H1 (cell line): ENCODE results near the gene GABPA. TPM values are rescaled to one million over a fixed set of nuclear protein-coding genes. Genes with fewer than 3 reads are reported as not detected.

ENCODE experiments used
- CTCF ChIA-PET: fragments of 300-600 bp; sonication (Branson Sonifier 250); formaldehyde crosslinking; loops from one replicate; lab custom pipeline; 2021; ENCODE audit not compliant: partially characterized antibody; lab: Charles Lee
- POLR2A ChIA-PET: fragments of 300-600 bp; sonication (Branson Sonifier 250); formaldehyde crosslinking; loops from one replicate; lab custom pipeline; 2021; ENCODE audit warnings: inconsistent platforms; ENCODE audit not compliant: partially characterized antibody; lab: Charles Lee
- DNase-seq, 2 experiments: peaks; one replicate each; pipeline versions ENCODE4 v3.0.0 to v3.0.0-alpha.2; 2010 to 2022; ENCODE audit warnings: low spot score in 2 of 2, low read depth in 1 of 2, mixed read lengths in 1 of 2
- FAIRE-seq: peaks from 2 replicates; lab custom pipeline; 2011; peaks lifted over from hg19 to GRCh38; lab: Jason Lieb, UNC
- H2AFZ ChIP-seq: 2 replicates; pipeline ENCODE4 v1.8.1; 2012; ENCODE audit warnings: low read length, inconsistent platforms
- H2AK5ac ChIP-seq: 2 replicates; pipeline ENCODE4 v1.6.1; 2013; ENCODE audit warnings: low read depth, low read length
- H2BK120ac ChIP-seq: replicated peaks from 2 replicates; pipeline ENCODE3; 2013; ENCODE audit warnings: low read depth, low read length, inconsistent platforms
- H2BK12ac ChIP-seq: 2 replicates; pipeline ENCODE4 v1.6.1; 2013; ENCODE audit warnings: low read depth, low read length
- H2BK15ac ChIP-seq: 2 replicates; pipeline ENCODE4 v1.6.1; 2013; ENCODE audit warnings: low read length
- H2BK20ac ChIP-seq: 2 replicates; pipeline ENCODE4 v1.6.1; 2013; ENCODE audit warnings: low read length
- H2BK5ac ChIP-seq: 2 replicates; pipeline ENCODE4 v1.6.1; 2013; ENCODE audit warnings: low read depth, low read length
- H3K14ac ChIP-seq: 2 replicates; pipeline ENCODE4 v1.6.1; 2013; ENCODE audit warnings: inconsistent platforms; ENCODE audit not compliant: insufficient read length
- H3K18ac ChIP-seq: 2 replicates; pipeline ENCODE4 v1.6.1; 2013; ENCODE audit warnings: low read length; ENCODE audit errors: extremely low read depth
- H3K23ac ChIP-seq: 2 replicates; pipeline ENCODE4 v1.6.1; 2013; ENCODE audit warnings: inconsistent platforms; ENCODE audit not compliant: insufficient read length
- H3K23me2 ChIP-seq: 2 replicates; pipeline ENCODE4 v1.6.1; 2013; ENCODE audit warnings: low read depth, low read length
- H3K27ac ChIP-seq: 2 replicates; pipeline ENCODE4 v1.6.1; 2011; ENCODE audit warnings: low read depth, low read length, inconsistent platforms
- H3K27me3 ChIP-seq, 4 experiments: replicated peaks in 1 of 4; 1 replicate in 1 of 4; 2 replicates in 3 of 4; pipeline versions ENCODE4 v1.6.1 to v1.8.1; 2011 to 2013; ENCODE audit warnings: low read length in 3 of 4, mild to moderate bottlenecking in 3 of 4, inconsistent platforms in 2 of 4, mixed read lengths in 2 of 4, moderate library complexity in 1 of 4; ENCODE audit not compliant: control insufficient read depth in 3 of 4, insufficient read depth in 3 of 4; ENCODE audit errors: extremely low read depth in 1 of 4
- H3K36me3 ChIP-seq, 4 experiments: 2 replicates each; pipeline versions ENCODE4 v1.6.1 to v1.8.1; 2011 to 2013; ENCODE audit warnings: mild to moderate bottlenecking in 4 of 4, low read length in 3 of 4, moderate library complexity in 2 of 4, control low read depth in 1 of 4, inconsistent platforms in 1 of 4; ENCODE audit not compliant: insufficient read depth in 4 of 4, control insufficient read depth in 2 of 4
- H3K4ac ChIP-seq: replicated peaks from 2 replicates; pipeline ENCODE3; 2013; ENCODE audit warnings: low read length, low read depth, mixed read lengths, inconsistent platforms; ENCODE audit not compliant: insufficient read length
- H3K4me1 ChIP-seq, 4 experiments: replicated peaks in 1 of 4; 1 replicate in 1 of 4; 2 replicates in 3 of 4; pipeline versions ENCODE4 v1.6.1 to v1.8.1; 2011 to 2013; ENCODE audit warnings: low read length in 3 of 4, inconsistent platforms in 2 of 4, mixed read lengths in 1 of 4; ENCODE audit not compliant: insufficient read depth in 4 of 4, control insufficient read depth in 3 of 4
- H3K4me2 ChIP-seq, 2 experiments: 2 replicates each; pipeline versions ENCODE4 v1.6.1 to v1.8.1; 2011 to 2013; ENCODE audit warnings: low read depth in 2 of 2, low read length in 2 of 2, control low read depth in 1 of 2, inconsistent platforms in 1 of 2, mild to moderate bottlenecking in 1 of 2; ENCODE audit not compliant: insufficient read depth in 1 of 2
- H3K4me3 ChIP-seq, 4 experiments: fragments of 200-600, 300-600 bp in 1 of 4; sonication (generic), shearing (Covaris generic), sonication (Bioruptor Twin) in 1 of 4; 2 replicates each; pipeline versions ENCODE4 v1.5.1 to v1.8.1; 2011 to 2016; ENCODE audit warnings: low read length in 4 of 4, low read depth in 3 of 4, control low read depth in 2 of 4, inconsistent platforms in 2 of 4, mild to moderate bottlenecking in 2 of 4, mixed read lengths in 1 of 4, moderate library complexity in 1 of 4; ENCODE audit not compliant: insufficient read depth in 2 of 4; ENCODE audit errors: extremely low read depth in 1 of 4
- H3K56ac ChIP-seq: replicated peaks from 2 replicates; pipeline ENCODE3; 2013; ENCODE audit warnings: low read depth, mild to moderate bottlenecking, mixed read lengths, low read length, inconsistent platforms; ENCODE audit not compliant: insufficient read length
- H3K79me1 ChIP-seq: 2 replicates; pipeline ENCODE4 v1.6.1; 2013; ENCODE audit warnings: low read depth, low read length, control low read depth
- H3K79me2 ChIP-seq, 2 experiments: 2 replicates each; pipeline versions ENCODE4 v1.6.1 to v1.8.1; 2012 to 2013; ENCODE audit warnings: low read length in 2 of 2, mild to moderate bottlenecking in 2 of 2, inconsistent platforms in 1 of 2; ENCODE audit not compliant: insufficient read depth in 2 of 2, control insufficient read depth in 1 of 2
- H3K9ac ChIP-seq, 4 experiments: replicated peaks in 1 of 4; 1 replicate in 1 of 4; 2 replicates in 3 of 4; pipeline versions ENCODE4 v1.6.1 to v1.8.1; 2011 to 2013; ENCODE audit warnings: low read depth in 3 of 4, low read length in 3 of 4, control low read depth in 2 of 4, mild to moderate bottlenecking in 2 of 4, moderate library complexity in 2 of 4, inconsistent platforms in 1 of 4; ENCODE audit errors: extremely low read depth in 1 of 4
- H3K9me3 ChIP-seq, 2 experiments: 2 replicates each; pipeline versions ENCODE4 v1.6.1 to v1.8.1; 2012 to 2013; ENCODE audit warnings: mild to moderate bottlenecking in 2 of 2, moderate library complexity in 2 of 2, control low read depth in 1 of 2, inconsistent platforms in 1 of 2, low read depth in 1 of 2, low read length in 1 of 2, mixed read lengths in 1 of 2; ENCODE audit not compliant: insufficient read depth in 2 of 2
- H4K20me1 ChIP-seq, 2 experiments: replicated peaks in 1 of 2; 2 replicates each; pipeline versions ENCODE3 to v1.8.1; 2011 to 2013; ENCODE audit warnings: inconsistent platforms in 2 of 2, low read length in 2 of 2, mild to moderate bottlenecking in 1 of 2; ENCODE audit not compliant: insufficient read depth in 2 of 2, control insufficient read depth in 1 of 2
- H4K5ac ChIP-seq: 2 replicates; pipeline ENCODE4 v1.6.1; 2013; ENCODE audit warnings: low read length, low read depth, mixed read lengths, inconsistent platforms; ENCODE audit not compliant: insufficient read length
- H4K8ac ChIP-seq: 2 replicates; pipeline ENCODE4 v1.8.0; 2013; ENCODE audit warnings: mild to moderate bottlenecking, moderate library complexity, low read length, inconsistent platforms; ENCODE audit not compliant: insufficient read depth; ENCODE audit errors: extremely low read depth
- H4K91ac ChIP-seq: replicated peaks from 2 replicates; pipeline ENCODE3; 2013; ENCODE audit warnings: low read length, mixed read lengths, inconsistent platforms; ENCODE audit not compliant: insufficient read length
- ASH2L ChIP-seq: fragments of 200-600, 300-600 bp; sonication (generic); IDR thresholded peaks from one replicate; pipeline ENCODE4 v1.7.1; 2017; ENCODE audit warnings: low read length
- BRCA1 ChIP-seq: IDR thresholded peaks from 2 replicates; pipeline ENCODE4 v1.6.1; 2012; ENCODE audit warnings: low read depth, low read length, improper control_type of control experiment
- CHD2 ChIP-seq: IDR thresholded peaks from 2 replicates; pipeline ENCODE4 v1.6.1; 2012; ENCODE audit warnings: low read length, improper control_type of control experiment
- CTBP2 ChIP-seq: IDR thresholded peaks from 2 replicates; pipeline ENCODE4 v1.7.0; 2011; ENCODE audit warnings: borderline replicate concordance, mild to moderate bottlenecking, moderate library complexity, mixed read lengths, low read length; ENCODE audit not compliant: insufficient read depth, insufficient read length
- GABPA ChIP-seq: IDR thresholded peaks from 2 replicates; pipeline ENCODE4 v1.6.1; 2011; ENCODE audit warnings: mild to moderate bottlenecking, low read length, moderate library complexity, borderline replicate concordance; ENCODE audit not compliant: insufficient read depth
- GTF2F1 ChIP-seq: IDR thresholded peaks from 2 replicates; pipeline ENCODE4 v1.6.1; 2012; ENCODE audit warnings: low read depth, low read length, improper control_type of control experiment, borderline replicate concordance
- JUND ChIP-seq: IDR thresholded peaks from 2 replicates; pipeline ENCODE4 v1.6.1; 2011; ENCODE audit warnings: mild to moderate bottlenecking, improper control_type of control experiment, low read length
- KDM4A ChIP-seq: IDR thresholded peaks from one replicate; pipeline ENCODE4 v1.7.1; 2012; ENCODE audit warnings: low read depth, mild to moderate bottlenecking, moderate library complexity, low read length, inconsistent platforms; ENCODE audit not compliant: severe bottlenecking
- POLR2AphosphoS5 ChIP-seq: IDR thresholded peaks from 2 replicates; pipeline ENCODE4 v1.6.1; 2011; ENCODE audit warnings: low read depth, low read length
- SIRT6 ChIP-seq: IDR thresholded peaks from one replicate; pipeline ENCODE4 v1.7.1; 2012; ENCODE audit warnings: low read length, inconsistent platforms
- SIX5 ChIP-seq: IDR thresholded peaks from 2 replicates; pipeline ENCODE4 v1.6.1; 2011; ENCODE audit warnings: mild to moderate bottlenecking, low read depth, low read length
- SRF ChIP-seq: IDR thresholded peaks from 2 replicates; pipeline ENCODE4 v1.6.1; 2011; ENCODE audit warnings: mild to moderate bottlenecking, low read depth, low read length, moderate library complexity
- TAF1 ChIP-seq: IDR thresholded peaks from 2 replicates; pipeline ENCODE4 v1.6.1; 2011; ENCODE audit warnings: mild to moderate bottlenecking, low read depth, low read length
- TAF7 ChIP-seq: optimal IDR thresholded peaks from 2 replicates; pipeline ENCODE3; 2011; ENCODE audit warnings: low read depth, mild to moderate bottlenecking, inconsistent platforms, low read length, moderate library complexity, borderline replicate concordance
- TCF12 ChIP-seq: IDR thresholded peaks from 2 replicates; pipeline ENCODE4 v1.6.1; 2011; ENCODE audit warnings: low read depth, mild to moderate bottlenecking, low read length
- WGBS, 2 experiments: shearing (Covaris generic) in 1 of 2; methylation state at CpG; one replicate each; pipeline versions ENCODE4 v1.1.6 to v1.1.7; 2013 to 2015; ENCODE audit warnings: low lambda C conversion rate in 2 of 2, mixed read lengths in 2 of 2, inconsistent platforms in 1 of 2, low coverage in 1 of 2, missing lambda C conversion rate in 1 of 2; ENCODE audit not compliant: insufficient replicate concordance in 2 of 2, insufficient coverage in 1 of 2, insufficient read length in 1 of 2; ENCODE audit errors: extremely low coverage in 1 of 2, missing lambda C conversion rate in 1 of 2; 5-methylcytosine and 5-hydroxymethylcytosine counted together
- polyA plus RNA-seq, 7 experiments: library from polyadenylated mRNA; depleted of rRNA in 3 of 7; stranded (reverse) in 5 of 7; unstranded in 2 of 7; fragments of >200 nt in 5 of 7; fragments of 200-250 nt in 2 of 7; gene quantifications; 1 replicate in 5 of 7; 2 replicates in 1 of 7; 4 replicates in 1 of 7; pipeline versions ENCODE4 v1.2.1 to v1.2.3, GENCODE V29; 2011 to 2013; ENCODE audit warnings: missing spikeins in 2 of 7, mixed read lengths in 2 of 7
- total RNA-seq: library from RNA; stranded (reverse); fragmentation: NEBNext Ultra II Directional; extraction: Animal tissue kit (Norgen Biotek cat#: 25700); gene quantifications from 2 replicates; pipeline ENCODE4 v1.2.1, GENCODE V29; 2021

Gene GABPA
- total and polyA plus RNA-seq, 2 of the 8 experiments (the other 6 are each of a cell fraction or from before 2014, with no cell fraction given): 5.2 to 22.2 TPM

DNA sequence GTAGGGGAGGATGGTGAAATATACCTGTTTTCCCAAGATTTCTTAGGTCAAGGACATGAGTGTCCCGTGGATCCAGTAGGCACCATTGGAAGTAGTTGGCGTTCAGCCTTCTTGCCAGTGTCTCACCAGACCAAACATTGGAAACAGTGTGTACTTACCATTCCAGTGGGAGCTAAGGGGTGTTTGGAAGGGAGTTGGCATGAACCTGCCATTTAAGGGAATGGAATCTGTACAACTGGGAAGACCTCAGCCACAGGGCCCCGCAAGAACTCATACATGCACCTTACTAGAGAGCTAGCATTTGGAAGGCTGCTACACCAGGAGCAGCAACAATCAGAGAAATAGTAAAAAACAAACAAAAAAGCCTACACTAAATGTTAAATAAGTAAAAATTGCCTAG is 12.8 kb upstream of the GABPA start:
- TF ChIP-seq SIX5 (no peak), POLR2AphosphoS5 (no peak), SRF (no peak), TCF12 (no peak), TAF7 (no peak), BRCA1 (no peak), CTBP2 (no peak), KDM4A (no peak), TAF1 (no peak), JUND (no peak), ASH2L (no peak), GABPA (no peak), CHD2 (no peak), SIRT6 (no peak), GTF2F1 (no peak)
- Histone ChIP-seq H3K14ac (no peak overlapping the region), H3K79me1 (no peaks in the 10 kb centered on the region), H2BK120ac (no peak overlapping the region), H3K4me1 (no peaks in the 10 kb centered on the region; a peak in 1 of 7 replicates), H3K36me3 (peaks cover 2 to 43% (median 16%) of the 10 kb centered on the region in 4 experiments; a peak in 7 of 8 replicates), H4K8ac (no peak overlapping the region), H4K91ac (no peak overlapping the region), H3K79me2 (no peaks in the 10 kb centered on the region), H2BK5ac (no peak overlapping the region), H3K9me3 (no peaks in the 10 kb centered on the region), H3K9ac (no peak overlapping the region), H3K4me3 (no peak overlapping the region), H4K5ac (no peak overlapping the region), H4K20me1 (peaks cover 0 to 2% of the 10 kb centered on the region in 2 experiments), H3K56ac (no peak overlapping the region), H2AK5ac (no peak overlapping the region), H2BK20ac (no peak overlapping the region), H3K27ac (no peak overlapping the region), H3K4me2 (no peak overlapping the region), H3K4ac (no peak overlapping the region), H2BK12ac (no peak overlapping the region), H2AFZ (no peak overlapping the region), H3K23me2 (no peaks in the 10 kb centered on the region; the same call in none of the 2 replicates), H2BK15ac (no peak overlapping the region), H3K18ac (no peak overlapping the region), H3K23ac (no peak overlapping the region), H3K27me3 (no peaks in the 10 kb centered on the region)
- FAIRE-seq (no peak), DNase-seq (no peak)
- WGBS, 2 experiments: 91% methylated on average over 3 of the region's 3 CpGs; no CpG with 5 or more reads in 1 of the 2 experiments
- ChIA-PET CTCF (interaction anchor here (1.0 to 2.6 kb wide), 2 partner anchors 14 to 80 kb away, joined by 3 to 10 read pairs; no protein-coding TSS in a partner anchor), POLR2A (interaction anchor here (0.7 to 1.3 kb wide), 2 partner anchors 12 kb away, joined by 3 read pairs; partner anchors contain the start of genes ATP5PF and GABPA)
